NCI-H1694 treated with DMSO at 0.1 percent for 48 hours (cell line): ENCODE results near the gene SALL1.

Experiments used
- DNase-seq: peaks from one replicate; lab custom pipeline; 2025; lab: John Stamatoyannopoulos, UW

SALL1 gene

DNA sequence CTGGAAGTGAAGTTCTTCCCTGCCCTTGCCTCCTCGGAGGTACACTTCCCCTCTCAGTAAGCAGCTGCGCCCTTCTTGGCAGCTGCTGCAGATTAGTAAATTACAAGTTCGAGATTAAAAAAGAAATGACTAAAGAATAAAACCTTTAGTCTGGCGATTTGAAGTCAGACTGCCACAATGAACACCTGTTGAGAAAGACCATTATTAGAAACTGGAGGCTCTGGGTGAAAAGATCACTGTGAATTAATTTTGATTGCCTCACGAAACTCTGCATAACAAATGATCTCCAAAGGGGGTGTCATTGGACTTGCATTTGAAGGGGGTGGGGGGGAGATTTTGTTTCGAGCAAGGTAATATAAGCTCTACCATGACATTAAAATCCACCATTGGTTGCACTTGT, 39.3 kb downstream of the SALL1 start:
- no peak for DNase-seq

- DNase-seq: no peak
These were observed 40.3 kb downstream of the SALL1 start for GRCh38 chr16:51110700-51111157.

GRCh38 chr16:51109173-51109572, 41.9 kb downstream of the SALL1 start:
- DNase-seq: no peak

DNA sequence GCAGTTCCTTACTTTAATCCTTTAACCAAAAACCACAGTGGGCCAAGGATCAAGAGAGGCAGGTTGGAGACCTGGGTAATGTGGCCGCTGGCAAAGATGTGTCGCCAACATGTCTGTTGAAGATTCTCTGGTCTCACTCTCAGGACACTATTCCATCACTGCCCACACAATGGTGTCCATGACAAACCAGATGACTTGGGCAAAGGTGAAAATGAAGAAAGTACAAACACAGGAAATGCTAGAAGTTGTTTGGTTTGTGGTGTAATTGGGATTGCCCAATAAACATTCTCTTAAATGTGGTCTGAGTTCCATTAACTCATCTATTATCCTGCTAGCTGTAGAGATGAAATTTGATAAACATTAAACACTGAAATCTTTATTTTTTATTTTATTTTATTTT, 43.3 kb downstream of the SALL1 start:
- no peak for DNase-seq

DNA sequence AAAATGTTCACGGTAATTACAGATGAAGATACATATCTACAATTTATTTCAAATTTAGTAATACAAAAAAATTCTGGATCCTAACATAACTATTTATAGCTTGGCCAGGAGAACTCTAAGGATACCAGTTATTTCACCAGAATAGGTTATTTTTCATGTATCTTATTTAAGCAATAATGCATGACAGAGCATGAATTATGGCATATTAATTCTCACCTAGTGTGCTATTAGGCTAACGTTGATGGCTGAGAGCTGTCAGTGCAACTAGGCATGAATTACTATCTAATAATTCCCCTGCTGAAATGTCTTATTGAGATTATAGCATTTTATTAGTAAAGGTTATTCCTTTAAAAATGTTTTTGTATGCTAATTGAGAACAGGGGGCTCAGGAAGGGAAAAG, 44.5 kb downstream of the SALL1 start:
- DNase-seq: no peak

- DNase-seq: no peak
These were observed 47.5 kb downstream of the SALL1 start for GRCh38 chr16:51103590-51103989.

DNA sequence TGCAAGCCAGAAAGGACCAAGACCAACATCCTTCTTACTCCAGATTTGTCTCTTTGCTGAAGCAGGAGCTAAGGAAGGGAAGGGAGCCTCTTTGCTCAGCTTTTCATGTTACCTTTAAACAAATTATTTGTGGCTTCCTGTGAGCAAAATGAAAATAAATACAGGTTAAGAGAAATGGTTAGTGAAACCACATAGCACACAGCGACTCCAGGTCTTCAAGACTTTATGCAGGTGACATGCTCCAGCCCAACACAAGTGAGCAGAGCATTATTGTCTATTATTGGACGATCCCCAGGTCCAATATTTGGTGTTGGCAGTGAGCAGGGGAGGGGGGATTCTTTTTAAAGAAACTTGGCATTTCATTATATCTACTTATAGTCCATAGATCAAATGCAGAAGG, 53.3 kb downstream of the SALL1 start:
- no peak for DNase-seq

DNA sequence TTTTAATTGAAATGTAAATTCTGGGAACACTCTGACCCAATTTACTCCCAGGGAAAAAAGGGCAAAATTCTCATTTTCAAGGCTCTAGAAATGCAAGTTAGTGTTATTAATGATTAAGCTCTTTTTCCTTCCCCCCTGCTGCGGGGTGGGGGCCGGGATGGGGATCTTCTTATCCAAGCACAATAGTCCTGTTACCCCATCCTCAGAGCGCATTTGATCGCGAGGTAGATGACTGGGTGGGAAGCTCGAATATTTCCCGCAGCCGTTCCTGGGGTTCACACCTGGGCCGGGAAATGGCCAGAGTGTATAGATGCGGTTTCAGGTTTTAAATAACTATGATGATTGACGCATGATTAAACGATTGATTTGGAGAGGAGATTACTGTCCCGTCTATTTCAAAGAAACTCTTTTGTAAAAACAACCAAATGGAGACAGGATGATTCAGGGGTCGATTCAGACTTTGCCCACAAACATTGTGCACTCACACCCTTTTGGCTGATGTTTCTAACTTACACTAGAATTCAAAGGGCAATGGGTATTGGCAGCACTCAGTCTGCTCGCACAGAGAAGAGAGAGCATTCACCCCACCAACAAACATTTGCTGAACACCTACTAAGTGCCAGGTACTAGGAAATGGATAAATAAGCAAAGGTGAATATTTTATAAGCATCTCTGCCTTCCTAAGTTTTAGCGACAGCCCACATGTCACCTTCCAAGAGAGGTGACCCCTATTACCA, 55.0 kb downstream of the SALL1 start:
- no peak for DNase-seq

- DNase-seq: no peak
These were observed 55.8 kb downstream of the SALL1 start for GRCh38 chr16:51095084-51095881.

GRCh38 chr16:51093726-51094280, 57.3 kb downstream of the SALL1 start:
- no peak for DNase-seq
